ENCODE results near the gene UGT2B28.
"Not testable (repeated sequence)": the region's sequence is repeated elsewhere in the genome, so short reads cannot be mapped to it uniquely, and the experiment has no call there.

Gene UGT2B28

DNA sequence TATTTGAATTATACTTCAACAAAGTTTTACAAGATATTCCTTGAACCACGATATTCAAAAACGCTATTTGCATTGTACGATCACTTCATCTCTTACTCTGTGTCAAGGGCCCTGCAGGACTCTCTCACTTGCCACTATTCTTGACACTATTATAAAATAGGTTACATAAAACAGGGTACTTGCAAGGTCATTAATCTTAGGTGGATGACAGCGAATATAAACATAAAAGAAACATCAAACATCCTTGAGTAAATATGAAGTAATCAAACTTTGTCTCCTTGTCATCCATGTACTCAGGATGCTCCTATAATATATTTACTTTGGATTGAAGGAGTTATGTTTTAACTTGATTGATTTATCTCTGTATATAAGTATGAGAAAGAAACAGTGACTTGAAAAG lies at the start of gene UGT2B28:
Gene UGT2B28 (plus strand): TSS at position 395 of the 400 bp plus-strand sequence. CDS start 26 bp downstream, outside the sequence.
- not testable (repeated sequence) for DNase-seq

DNA sequence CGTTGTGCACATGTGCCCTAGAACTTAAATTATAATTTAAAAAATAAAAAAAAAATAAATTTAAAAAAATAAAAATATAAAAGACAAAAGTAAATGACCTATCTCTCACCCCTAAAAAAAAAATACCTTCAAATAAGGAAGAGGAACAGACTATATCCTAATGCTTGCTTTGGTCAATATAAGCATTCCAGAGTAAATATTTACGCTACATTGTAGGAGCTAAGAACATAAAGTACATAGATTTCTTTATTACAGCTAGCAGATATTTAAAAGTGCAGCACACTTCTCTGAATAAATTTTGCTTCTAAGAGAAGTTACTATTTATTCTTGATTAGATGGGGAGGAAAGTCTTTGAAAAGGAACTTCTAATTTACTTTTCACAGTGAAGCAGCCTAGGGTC lies 41.2 kb upstream of the UGT2B28 start:
- no peak for DNase-seq

- DNase-seq = no peak
These were observed 40.6 kb upstream of the UGT2B28 start for GRCh38 chr4:69239557-69240168.

GRCh38 chr4:69240787-69241186 lies 39.5 kb upstream of the UGT2B28 start:
- not testable (repeated sequence) for DNase-seq

- DNase-seq = not testable (repeated sequence)
These were observed 38.5 kb upstream of the UGT2B28 start for GRCh38 chr4:69241746-69242145.

- not testable (repeated sequence) for DNase-seq
These were observed 37.6 kb upstream of the UGT2B28 start for GRCh38 chr4:69242562-69243240.

GRCh38 chr4:69250884-69251283 lies 29.4 kb upstream of the UGT2B28 start:
- not testable (repeated sequence) for DNase-seq

- DNase-seq = not testable (repeated sequence)
These were observed 27.0 kb upstream of the UGT2B28 start for GRCh38 chr4:69253147-69253772.

DNA sequence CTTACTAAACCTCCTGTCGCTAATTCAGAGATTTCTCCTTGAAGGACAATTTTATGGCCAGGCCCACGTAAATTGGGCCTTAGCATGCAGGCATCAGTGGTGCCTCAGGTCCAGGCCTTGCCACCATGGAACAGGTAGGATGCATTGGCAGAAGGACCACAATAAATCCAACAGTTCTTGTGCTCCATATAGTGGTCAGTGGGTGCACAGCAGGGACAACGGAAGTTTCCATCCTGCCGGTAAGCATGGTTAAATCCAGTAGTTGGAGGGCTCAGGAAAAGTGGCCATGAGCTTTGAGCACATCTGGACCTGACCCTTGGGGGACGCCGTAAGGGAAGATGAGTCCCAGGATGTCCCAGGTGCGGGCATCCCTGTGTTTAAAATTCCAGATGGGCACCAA lies 11.7 kb upstream of the UGT2B28 start:
- not testable (repeated sequence) for DNase-seq

- DNase-seq = not testable (repeated sequence)
These were observed 16.1 kb downstream of the UGT2B28 start for GRCh38 chr4:69296356-69296755.

DNA sequence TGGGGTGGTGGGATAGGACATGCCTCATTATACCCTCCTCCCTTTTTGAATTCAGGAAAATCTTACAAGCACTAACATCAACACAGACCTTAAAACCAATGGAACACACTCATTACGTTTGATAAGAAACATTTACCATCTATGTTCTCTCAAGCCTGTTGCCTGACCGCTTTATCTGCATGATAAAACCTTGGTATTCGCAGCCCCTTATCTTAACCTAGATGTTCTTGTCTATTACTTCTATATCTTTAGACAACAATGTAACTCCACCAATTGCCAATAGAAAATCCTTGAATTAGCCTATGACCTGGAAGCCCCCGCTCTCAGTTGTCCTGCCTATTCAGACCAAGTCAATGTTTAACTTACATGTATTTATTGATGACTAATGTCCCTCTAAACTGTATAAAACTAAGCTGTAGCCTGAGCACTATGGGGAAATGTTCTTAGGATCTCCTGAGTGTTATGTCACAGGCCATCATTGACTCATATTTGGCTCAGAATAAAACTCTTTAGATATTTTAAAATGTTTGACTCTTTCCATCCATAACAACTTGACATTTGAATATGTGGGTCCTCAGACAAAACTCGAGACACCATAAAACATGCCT lies 28.3 kb downstream of the UGT2B28 start:
- DNase-seq = not testable (repeated sequence)

DNA sequence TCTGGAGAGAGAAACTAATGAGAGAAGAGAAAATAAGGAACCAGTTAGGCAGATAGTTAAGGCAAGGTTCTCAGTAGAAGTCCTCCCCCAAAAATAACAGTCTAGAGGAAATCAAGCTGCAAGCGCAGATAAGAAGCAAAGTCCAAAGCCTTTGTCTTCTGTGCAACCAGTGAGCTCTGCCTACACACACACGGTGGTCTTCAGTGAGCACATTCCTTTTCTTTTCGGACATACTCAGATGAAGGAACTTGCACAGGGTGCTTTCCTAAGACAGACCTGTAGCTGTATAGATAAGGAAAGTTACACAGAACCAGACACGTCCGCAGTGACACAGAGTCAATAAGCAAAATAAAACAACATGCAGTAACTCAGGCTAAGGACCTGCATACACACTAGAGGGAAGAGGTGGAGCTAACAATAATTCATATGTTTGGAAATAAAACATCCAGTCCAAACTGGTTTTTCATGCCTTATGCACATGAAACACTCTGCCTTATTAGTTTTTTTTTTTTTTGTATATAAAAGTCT lies 29.3 kb downstream of the UGT2B28 start:
- not testable (repeated sequence) for DNase-seq

DNA sequence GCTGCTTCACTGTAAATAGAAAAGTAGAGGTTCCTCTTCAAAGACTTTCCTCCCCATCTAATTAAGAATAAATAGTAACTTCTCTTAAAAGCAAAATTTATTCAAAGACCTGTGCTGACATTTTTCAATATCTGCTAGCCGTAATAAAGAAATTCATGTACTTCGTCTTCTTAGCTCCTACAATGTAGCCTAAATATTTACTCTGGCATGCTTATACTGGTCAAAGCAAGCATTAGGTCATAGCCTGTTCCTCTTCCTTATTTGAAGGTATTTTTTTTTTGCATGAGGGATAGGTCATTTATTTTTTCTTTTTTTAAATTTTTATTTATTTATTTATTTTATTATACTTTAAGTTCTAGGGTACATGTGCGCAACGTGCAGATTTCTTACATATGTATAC lies 30.0 kb downstream of the UGT2B28 start:
- DNase-seq = not testable (repeated sequence)

- DNase-seq = peak in 1 of 2 donors; percentile 11
These were observed 37.5 kb downstream of the UGT2B28 start for GRCh38 chr4:69317669-69318298.

DNA sequence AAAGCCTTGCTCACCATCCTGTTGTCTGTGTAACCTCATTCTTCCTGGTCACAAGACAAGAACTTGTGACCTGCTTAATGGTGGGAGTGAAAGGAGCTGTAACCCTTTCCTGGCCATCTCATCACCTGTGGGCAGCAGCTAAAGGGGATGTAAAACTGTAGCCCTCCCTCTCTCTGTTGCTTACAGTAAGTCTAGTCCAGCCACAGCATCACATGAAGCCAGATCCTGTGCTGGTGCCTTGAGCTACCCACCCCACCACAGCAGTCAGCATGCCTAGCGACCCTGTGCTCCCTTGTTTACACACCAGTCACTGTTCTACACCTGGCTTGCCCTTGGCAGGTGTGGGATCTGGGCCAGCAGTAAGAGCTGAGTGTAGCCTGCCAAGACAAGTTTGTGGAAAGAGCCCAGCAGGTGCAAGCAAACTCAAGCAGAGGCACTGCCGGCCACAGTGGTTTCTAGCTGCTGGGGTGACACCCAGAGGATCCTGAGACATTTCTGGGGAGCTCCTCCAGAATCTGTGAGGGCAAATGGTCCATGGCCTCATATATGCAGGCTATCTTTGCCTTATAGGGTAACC lies 41.0 kb downstream of the UGT2B28 start:
- DNase-seq = no peak

DNA sequence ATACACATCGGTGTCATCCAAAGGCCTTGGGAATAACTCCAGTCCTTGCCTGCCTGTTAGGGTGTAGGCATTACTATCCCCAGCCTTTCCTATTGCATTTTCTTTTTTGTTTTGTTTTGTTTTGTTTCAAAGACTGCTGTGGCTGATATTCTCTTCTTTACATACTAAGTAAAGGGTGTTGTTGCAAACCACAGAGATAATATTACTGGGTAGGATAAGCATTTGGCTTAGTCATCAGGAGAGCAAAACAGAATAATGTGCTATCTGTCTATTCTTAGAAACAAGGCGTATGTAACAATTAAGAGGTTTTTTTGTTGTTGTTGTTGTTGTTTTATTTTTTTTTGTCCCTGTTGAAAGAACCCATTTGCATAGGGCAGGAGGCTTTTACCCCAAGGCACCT lies 41.8 kb downstream of the UGT2B28 start:
- no peak for DNase-seq

- no peak for DNase-seq
These were observed 43.0 kb downstream of the UGT2B28 start for GRCh38 chr4:69323284-69323683.

DNA sequence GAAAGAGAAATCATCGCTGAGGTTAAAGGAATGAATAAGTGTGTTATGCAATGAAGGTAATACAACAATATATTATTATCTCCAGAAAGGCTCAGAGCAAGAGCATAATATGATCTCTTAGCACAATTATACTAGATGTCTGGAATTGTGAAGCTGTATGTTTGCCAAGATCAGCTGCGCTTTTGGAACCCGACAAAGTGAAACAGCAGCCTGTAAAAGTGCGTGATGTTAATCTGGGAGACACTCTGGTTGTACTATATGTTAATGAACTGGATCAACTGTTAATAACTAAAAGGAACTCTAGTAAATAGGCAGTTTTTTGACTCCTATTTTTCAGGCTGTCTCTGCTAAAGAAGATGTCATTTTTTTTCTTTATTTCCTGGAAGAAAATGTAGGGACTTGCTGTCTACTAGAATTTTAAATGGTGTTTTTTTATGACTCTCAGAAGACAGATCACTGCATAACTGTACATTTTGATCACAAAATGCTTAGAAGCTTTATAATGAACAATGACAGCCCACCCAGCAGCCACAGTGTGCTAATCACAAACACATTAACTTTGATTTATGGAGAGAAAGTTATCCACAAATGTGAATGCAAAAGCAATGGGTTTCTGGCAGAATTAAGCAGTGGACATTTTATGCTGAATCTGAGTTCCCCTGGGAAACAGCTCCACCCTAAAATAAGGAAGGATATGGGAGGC lies 50.2 kb downstream of the UGT2B28 start:
- DNase-seq = no peak

DNA sequence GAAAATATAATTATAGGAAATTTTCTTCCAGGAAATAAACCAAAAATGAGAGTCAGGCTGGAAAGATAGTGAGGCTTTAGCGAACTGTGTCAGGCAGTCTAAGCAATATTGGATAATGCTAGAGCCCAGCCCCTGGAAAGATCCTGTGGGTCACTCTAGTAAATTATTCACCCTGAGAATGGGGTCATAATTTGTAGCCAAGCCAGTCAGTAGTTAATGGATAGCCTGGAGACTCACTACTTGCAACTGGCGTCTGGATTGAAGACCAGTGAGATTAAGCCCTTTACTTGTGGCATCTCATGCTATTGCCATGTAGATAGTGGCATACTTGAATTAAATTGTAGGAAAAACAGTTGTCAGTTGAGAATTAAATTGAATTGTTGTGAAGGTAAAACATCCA lies 51.0 kb downstream of the UGT2B28 start:
- not testable (repeated sequence) for DNase-seq

DNA sequence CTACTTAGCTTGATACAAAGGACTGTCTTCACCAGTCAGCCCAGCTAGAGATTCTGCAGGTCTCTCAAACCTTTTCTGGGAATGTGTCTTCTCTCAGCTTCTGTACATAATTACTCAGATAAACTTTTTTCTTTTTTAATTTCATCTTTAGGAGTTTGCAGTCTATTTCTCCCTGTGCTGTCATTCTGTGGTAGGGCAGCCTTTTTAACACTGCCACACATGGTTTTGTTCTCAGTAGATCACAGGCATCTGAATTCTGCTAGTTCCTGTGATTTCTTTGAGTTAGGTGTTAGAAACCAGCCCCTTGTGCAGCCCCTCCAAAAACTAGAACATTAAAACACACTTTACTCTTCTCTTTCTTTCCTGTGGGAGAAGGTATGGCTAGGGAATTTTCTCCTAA lies 55.2 kb downstream of the UGT2B28 start:
- DNase-seq = not testable (repeated sequence)

DNA sequence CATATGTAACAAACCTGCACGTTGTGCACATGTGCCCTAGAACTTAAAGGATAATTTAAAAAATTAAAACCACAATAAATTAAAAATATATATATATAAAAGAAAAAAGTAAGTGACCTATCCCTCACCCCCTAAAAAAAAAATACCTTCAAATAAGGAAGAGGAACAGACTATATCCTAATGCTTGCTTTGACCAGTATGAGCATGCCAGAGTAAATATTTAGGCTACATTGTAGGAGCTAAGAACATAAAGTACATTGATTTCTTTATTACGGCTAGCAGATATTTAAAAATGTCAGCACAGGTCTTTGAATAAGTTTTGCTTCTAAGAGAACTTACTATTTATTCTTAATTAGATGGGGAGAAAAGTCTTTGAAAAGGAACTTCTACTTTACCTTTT lies 62.8 kb downstream of the UGT2B28 start:
- DNase-seq = not testable (repeated sequence)

Measured in CD4-positive, alpha-beta T cell treated with Interleukin-4 for 1 hour (primary cell).